ENCODE data around the gene LSP1.

DNA sequence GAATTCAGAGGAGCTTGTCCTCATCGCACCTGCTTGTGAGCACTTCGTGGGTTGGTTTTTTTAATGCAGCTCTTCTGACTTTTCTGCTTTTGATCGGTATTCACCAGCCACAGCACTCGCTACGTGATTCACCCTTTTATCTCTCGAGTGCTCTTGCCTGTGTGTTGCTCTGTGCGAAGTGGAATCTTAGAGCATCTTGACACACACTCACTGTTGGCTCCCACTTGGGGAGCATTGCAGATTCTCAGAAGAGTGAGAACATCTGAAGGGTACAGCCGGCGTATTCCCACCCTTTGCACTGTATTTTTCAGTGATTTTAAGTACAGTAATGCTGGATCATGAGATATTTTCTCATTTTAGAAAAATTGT, 77.6 kb downstream of the LSP1 start:
- TF ChIP-seq, protein P1, sequence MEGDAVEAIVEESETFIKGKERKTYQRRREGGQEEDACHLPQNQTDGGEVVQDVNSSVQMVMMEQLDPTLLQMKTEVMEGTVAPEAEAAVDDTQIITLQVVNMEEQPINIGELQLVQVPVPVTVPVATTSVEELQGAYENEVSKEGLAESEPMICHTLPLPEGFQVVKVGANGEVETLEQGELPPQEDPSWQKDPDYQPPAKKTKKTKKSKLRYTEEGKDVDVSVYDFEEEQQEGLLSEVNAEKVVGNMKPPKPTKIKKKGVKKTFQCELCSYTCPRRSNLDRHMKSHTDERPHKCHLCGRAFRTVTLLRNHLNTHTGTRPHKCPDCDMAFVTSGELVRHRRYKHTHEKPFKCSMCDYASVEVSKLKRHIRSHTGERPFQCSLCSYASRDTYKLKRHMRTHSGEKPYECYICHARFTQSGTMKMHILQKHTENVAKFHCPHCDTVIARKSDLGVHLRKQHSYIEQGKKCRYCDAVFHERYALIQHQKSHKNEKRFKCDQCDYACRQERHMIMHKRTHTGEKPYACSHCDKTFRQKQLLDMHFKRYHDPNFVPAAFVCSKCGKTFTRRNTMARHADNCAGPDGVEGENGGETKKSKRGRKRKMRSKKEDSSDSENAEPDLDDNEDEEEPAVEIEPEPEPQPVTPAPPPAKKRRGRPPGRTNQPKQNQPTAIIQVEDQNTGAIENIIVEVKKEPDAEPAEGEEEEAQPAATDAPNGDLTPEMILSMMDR (IDR thresholded peaks at IDR 0.05): no peak
- no peak for TF ChIP-seq EP300 (IDR thresholded peaks at IDR 0.05)
